IPS-18a (cell line): ENCODE data around the gene FSIP2.

Experiments used
- H3K27ac ChIP-seq: one replicate; pipeline ENCODE4 v1.5.1; 2013; ENCODE audit warnings: low read length
- H3K27me3 ChIP-seq: one replicate; pipeline ENCODE4 v1.6.1; 2013; ENCODE audit warnings: mild to moderate bottlenecking, low read length; ENCODE audit not compliant: control insufficient read depth, insufficient read depth
- H3K36me3 ChIP-seq: one replicate; pipeline ENCODE4 v1.6.1; 2013; ENCODE audit warnings: low read depth, low read length; ENCODE audit not compliant: control insufficient read depth
- H3K4me1 ChIP-seq: one replicate; pipeline ENCODE4 v1.6.1; 2013; ENCODE audit warnings: low read depth, low read length; ENCODE audit not compliant: control insufficient read depth
- H3K4me3 ChIP-seq: one replicate; pipeline ENCODE4 v1.5.1; 2013; ENCODE audit warnings: low read length
- H3K9ac ChIP-seq: one replicate; pipeline ENCODE4 v1.6.1; 2013; ENCODE audit warnings: mild to moderate bottlenecking, low read length, moderate library complexity
- H3K9me3 ChIP-seq: one replicate; pipeline ENCODE4 v1.6.1; 2013; ENCODE audit warnings: low read depth, low read length; ENCODE audit not compliant: control insufficient read depth

The FSIP2 gene, protein sequence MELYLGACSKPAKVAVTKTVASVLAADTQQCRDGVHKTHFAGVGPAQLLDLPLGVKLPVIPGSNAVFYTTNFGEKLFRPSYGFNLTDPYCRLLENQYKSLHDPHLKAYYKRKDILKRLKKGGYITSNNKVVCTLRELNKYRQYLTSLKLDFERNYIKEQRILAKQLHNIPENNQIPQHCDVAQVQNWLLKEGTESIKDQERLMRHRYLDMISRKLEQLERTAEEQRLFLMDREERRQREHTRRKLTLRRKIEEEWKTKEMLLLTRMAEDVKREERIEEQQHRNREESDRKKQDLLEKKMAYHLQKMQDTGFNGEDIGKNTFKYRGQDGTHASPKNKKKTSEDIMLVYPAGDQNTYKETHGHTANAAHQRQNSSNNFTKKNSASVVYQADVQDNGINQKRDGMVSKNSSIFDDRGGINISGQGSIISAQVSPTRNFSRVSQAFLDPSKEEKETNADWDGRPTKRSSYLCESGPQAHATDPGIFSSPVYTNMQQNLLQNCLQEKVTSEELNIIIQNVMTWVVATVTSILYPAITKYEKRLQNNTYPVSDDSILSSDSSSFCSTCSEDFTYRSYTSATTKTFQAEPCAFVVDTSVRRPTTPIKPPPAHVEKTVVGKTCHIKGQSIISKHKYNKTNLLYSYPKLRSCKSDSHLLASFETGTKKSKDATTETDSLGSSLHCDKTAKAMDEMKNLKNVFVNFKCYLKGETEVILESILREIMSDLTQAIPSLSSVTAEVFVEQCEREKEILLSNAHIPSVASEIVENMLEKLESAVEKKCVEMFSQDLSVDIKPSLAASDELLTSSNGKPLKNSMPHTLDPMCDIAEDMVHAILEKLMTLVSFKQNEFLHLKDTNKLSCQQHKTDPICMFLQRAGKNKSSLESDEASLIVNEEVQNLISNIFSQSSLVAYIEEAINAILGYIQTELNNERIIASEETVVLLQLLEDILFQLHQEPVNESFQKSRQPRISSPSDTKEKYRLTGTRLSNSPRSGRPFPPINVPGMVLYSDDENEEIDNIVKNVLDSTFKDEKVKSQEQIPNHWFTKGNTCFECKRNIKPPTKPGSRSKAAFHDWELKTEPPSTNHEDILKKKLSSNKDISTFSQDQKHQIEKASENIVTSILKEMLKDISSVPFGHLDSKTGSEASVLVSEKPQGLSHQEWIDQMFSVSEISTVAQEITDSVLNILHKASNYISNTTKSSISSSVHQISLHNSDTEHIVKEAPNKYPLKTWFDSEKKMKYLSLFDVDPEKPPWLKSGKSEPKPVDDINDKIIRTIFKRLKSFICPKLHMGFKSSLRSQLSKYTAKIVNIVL (N-terminal part only)

DNA sequence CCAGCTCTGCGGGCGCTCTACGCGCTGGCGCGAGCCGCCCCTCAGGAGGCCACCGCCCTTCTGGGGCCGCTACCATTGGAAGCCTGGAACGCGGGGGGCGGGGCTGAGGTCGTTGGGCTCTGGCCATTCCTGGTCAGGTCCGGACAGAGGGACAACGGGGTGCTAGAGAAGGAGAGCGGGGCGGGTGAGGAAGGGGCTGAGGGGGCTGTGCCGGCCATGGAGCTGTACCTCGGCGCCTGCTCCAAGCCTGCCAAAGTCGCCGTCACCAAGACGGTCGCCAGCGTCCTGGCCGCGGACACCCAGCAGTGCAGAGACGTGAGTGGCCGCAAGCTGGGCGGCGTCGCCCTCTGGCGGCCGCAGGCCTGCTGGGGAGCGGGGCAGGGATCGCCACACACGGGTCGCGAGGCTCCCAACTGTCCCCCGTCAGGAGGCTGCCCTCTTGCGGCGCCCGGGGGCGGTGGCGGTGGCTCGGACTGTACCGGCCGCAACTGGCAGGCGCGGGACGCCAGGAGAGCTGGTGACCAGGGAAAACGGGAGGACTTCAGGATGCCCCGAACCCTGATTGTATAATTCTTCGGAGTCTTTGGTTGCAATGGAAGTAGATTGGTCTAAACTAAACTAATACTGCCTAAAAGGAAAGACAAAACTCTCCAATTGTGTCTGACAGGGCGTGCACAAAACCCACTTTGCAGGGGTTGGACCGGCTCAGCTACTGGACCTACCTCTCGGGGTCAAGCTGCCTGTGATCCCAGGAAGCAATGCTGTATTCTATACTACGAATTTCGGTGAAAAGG is at the start of gene FSIP2:
TSS of gene FSIP2 (plus strand) at position 126 of the 794 bp plus-strand sequence. CDS start at position 217, 91 bp downstream.
- Histone ChIP-seq H3K4me3 (peak within 1 kb of the TSS; percentile 78), H3K4me1 (peaks cover 9% of the 10 kb centered on the region), H3K36me3 (no peaks in the 10 kb centered on the region), H3K9me3 (no peaks in the 10 kb centered on the region), H3K27ac (no peak within 1 kb of the TSS), H3K9ac (peak within 1 kb of the TSS; percentile 45), H3K27me3 (peaks cover 4% of the 10 kb centered on the region)

DNA sequence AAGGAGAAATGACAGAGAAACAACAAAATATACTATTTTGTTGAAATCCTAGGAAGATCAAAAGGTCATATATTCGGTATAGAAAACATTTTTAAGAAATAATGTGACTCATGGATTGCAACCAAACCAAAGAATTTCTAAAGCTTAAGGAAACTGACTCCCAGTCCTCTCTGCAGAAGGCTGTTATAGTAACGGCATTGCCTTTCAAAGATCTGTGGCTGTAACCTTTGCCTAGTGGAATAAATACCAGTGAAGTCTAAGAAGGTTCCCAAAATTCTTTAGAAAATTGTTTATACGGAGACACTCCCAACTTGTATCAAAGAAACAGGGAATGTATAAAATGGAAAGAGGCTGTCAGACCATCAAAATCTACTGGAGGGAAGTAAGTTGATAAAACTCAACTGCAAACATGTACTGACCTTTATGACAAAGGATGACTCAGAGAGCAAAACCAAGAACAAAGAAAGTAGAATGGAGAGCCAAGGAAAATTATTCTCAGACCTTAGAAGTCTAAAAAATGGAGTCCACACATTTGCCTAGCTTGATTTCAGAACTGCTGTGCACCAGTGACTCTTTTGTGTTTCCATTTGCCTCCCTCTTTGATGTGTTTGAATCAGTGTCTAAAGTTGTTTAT is 48.6 kb upstream of the FSIP2 start:
- H3K36me3 ChIP-seq, result no peaks in the 10 kb centered on the region
- H3K9ac ChIP-seq, result no peak overlapping the region
- H3K27ac ChIP-seq, result no peak overlapping the region
- no peaks in the 10 kb centered on the region for H3K4me1 ChIP-seq
- H3K27me3 ChIP-seq, result no peaks in the 10 kb centered on the region
- no peak overlapping the region for H3K4me3 ChIP-seq
- no peaks in the 10 kb centered on the region for H3K9me3 ChIP-seq

DNA sequence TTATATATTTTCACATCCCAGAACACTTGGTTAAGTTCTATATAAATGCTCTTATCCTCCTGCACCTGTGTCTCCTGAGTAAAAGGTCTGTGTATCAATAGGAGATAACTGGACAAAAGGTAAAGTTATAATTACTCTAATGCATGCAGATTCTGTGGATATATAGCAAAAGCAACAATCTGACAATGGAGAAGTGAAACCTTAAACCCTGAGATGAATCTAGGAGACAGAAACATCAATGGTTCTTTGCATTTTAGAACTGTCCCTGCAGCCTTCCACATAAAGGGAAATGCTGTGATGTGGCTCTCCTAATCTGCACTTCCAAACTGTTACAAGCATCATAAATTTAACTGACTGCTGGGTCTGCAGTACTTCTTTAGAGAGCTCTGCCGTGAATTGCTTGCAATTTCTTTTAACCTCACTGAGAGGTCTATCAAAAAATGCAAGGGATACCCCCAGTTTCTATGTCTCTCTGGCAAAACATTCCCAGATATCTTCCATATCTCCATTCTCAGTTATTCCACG is 42.8 kb upstream of the FSIP2 start:
- H3K9me3 ChIP-seq, result no peaks in the 10 kb centered on the region

DNA sequence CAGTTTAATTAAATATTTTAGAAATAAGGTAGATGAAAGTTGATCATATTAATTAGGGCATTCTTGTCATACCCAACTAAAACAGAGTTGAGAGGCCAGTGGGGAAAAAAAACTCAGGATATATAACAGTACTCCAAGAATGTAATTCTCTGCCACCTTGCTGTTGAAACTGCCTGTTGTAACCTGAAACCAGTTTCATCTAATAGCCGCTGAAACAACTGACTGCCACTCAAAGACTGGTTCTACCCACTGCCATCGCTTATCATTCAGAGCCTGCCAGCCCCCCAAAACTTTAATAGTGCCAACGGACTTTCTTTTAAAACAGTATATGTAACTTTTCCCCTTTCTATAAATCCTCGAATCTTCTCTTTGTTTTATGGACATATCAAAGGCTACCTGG is 37.7 kb upstream of the FSIP2 start:
- Histone ChIP-seq H3K27me3 (no peaks in the 10 kb centered on the region), H3K36me3 (no peaks in the 10 kb centered on the region), H3K4me3 (no peak overlapping the region), H3K9me3 (no peaks in the 10 kb centered on the region), H3K4me1 (no peaks in the 10 kb centered on the region), H3K27ac (no peak overlapping the region), H3K9ac (no peak overlapping the region)

More for the DNA sequence above, 42.8 kb upstream of the FSIP2 start:
- H3K27ac ChIP-seq, result no peak overlapping the region
- no peaks in the 10 kb centered on the region for H3K36me3 ChIP-seq
- H3K9ac ChIP-seq, result no peak overlapping the region
- H3K4me1 ChIP-seq, result no peaks in the 10 kb centered on the region
- H3K27me3 ChIP-seq, result no peaks in the 10 kb centered on the region
- H3K4me3 ChIP-seq, result no peak overlapping the region

DNA sequence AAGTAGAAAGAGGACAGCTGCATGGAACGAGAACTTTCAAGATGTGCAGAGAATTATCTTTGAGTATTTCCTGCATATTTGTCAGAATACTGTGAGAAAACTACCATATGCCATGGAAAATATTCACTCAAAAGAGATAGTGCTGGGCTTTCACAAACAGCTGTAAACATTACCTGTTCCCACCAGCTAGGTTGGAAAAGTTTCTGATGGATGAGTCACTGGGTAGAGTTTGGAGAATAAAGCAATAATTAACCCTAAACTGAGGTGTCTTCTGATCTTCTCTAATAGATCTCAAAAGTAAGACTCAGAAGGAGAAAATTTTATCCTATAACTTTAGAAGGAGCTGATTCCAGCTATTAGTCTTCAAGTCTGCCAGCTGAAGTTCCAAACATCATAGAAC is 3.9 kb upstream of the FSIP2 start:
- no peaks in the 10 kb centered on the region for H3K9me3 ChIP-seq
- no peak overlapping the region for H3K27ac ChIP-seq
- H3K36me3 ChIP-seq, result no peaks in the 10 kb centered on the region
- peaks cover 4% of the 10 kb centered on the region for H3K27me3 ChIP-seq
- H3K4me3 ChIP-seq, result no peak overlapping the region
- no peak overlapping the region for H3K9ac ChIP-seq
- H3K4me1 ChIP-seq, result peaks cover 9% of the 10 kb centered on the region

DNA sequence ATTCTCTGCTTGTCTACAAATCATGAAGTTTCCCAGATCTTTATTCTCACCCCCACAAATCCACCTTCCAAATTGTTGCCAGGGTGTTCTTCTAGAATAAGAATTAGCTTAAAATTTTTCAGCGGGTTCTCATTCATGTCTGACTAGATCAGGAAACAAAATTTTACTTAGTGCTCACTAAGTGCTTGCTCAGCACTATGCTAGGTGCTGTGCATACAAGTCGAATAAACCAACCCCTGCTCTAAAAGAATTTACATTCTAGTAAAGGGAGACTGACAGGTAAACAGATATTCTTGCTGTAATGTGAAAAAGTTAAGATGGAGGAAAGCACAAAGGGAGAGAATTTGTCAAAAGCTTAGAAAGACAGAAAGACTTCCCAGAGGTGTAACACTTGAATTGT is 2.4 kb upstream of the FSIP2 start:
- Histone ChIP-seq H3K9ac (no peak overlapping the region), H3K27me3 (peaks cover 4% of the 10 kb centered on the region), H3K27ac (no peak overlapping the region), H3K4me3 (no peak overlapping the region), H3K9me3 (no peaks in the 10 kb centered on the region), H3K4me1 (peaks cover 9% of the 10 kb centered on the region), H3K36me3 (no peaks in the 10 kb centered on the region)

DNA sequence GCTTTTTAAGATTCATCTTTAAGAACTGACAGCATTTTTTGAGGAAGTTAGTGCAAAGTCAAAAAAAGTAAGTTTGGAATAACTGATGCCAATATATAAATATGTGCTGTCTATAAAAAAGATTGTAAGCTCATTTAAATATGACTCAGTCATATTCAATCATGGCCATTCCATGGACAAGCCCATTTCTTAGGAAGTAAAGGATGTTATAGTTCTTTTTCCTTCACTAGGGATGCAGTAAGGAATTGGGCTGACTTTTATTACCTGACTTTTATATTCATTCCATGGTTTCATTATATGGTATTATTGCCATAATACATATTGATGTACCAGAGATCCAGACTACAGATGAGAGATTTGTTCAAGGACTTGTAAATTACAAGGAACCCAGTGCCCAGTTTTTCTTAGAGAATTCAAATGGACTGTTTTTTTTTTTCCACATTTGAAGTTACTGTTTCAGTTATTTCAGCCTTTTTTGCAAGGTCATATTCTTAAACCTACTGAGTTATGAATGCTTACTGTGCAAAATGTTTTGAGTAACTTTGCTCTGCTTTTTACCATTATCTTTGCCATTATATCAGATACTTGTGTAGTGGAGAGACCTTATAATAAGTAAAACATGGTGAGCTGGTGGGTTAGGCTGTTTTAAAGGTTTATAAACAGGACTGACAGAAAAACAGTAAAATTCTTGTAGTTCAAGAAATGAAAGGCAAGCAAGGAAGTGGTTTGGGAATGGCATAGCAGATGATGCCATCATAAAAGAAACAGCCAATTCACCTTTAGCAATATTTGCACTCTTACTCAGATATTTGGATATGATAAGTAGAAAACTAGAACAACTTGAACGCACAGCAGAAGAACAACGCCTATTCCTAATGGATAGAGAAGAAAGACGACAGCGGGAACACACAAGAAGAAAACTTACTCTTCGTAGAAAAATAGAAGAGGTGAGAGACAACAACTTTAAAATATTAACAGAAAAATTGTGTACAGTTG is 7.6 kb downstream of the FSIP2 start:
- Histone ChIP-seq H3K36me3 (no peaks in the 10 kb centered on the region), H3K4me3 (no peak overlapping the region), H3K27me3 (no peaks in the 10 kb centered on the region), H3K9me3 (no peaks in the 10 kb centered on the region), H3K9ac (no peak overlapping the region), H3K27ac (no peak overlapping the region), H3K4me1 (no peaks in the 10 kb centered on the region)

DNA sequence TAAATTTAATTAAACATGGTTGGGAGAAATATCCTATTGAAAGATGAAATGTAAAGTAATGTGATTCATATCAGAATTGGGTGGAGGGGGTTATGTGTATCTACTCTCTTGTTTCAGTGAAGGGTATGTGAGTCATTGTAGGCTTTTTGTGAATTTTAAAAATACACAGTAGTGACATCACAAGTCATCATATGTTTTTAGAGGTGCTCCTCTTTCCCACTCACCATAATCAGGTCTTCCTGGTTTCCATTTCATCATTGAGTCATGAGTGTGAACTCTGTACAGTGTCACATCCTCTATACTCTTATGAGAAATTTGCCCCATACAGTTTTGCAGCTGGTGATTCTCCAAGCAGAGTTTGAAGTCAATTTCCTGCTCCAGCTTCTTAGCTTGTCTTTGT is 18.8 kb downstream of the FSIP2 start:
- no peaks in the 10 kb centered on the region for H3K27me3 ChIP-seq
- H3K36me3 ChIP-seq, result no peaks in the 10 kb centered on the region
- H3K9me3 ChIP-seq, result no peaks in the 10 kb centered on the region
- H3K4me1 ChIP-seq, result no peaks in the 10 kb centered on the region
- H3K27ac ChIP-seq, result no peak overlapping the region
- no peak overlapping the region for H3K4me3 ChIP-seq
- H3K9ac ChIP-seq, result no peak overlapping the region

DNA sequence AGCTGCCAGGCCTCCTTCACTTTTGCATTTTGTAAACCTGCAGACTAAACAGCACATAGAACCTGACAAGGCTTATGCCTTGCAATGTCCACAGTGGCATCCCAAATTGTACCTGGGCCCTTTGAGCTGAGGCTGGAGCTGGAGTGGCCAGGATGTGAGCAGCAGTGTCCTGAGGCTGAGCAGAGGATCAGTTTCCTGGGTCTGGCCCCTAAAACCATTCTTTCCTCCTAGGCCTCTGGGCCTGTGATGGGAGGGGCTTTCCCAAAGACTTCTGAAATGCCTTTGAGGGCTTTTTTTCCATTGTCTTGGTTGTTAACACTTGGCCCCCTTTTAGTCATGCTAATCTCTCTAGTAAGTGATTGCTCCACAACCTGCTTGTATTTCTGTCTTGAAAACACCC is 32.8 kb downstream of the FSIP2 start:
- Histone ChIP-seq H3K27ac (no peak overlapping the region), H3K9ac (no peak overlapping the region), H3K4me1 (no peaks in the 10 kb centered on the region), H3K36me3 (no peaks in the 10 kb centered on the region), H3K4me3 (no peak overlapping the region), H3K9me3 (peaks cover 26% of the 10 kb centered on the region), H3K27me3 (no peaks in the 10 kb centered on the region)
